B cell (primary cell): ENCODE measurements around the gene VANGL2. TPM values are rescaled to one million over a fixed set of nuclear protein-coding genes. Genes with fewer than 3 reads are reported as not detected.

Experiments
- ATAC-seq: fragments of 200-7000 bp; cut with Tn5 transposase; one replicate; pipeline ENCODE4 v1.10.0; 2021; ENCODE audit warnings: low read depth, mild to moderate bottlenecking, moderate number of reproducible peaks, moderate library complexity
- CTCF ChIA-PET: fragments of 350-600 bp; sonication (Branson Sonifier 250); formaldehyde crosslinking; loops from one replicate; lab custom pipeline; 2021; ENCODE audit warnings: antibody characterized with exemption, inconsistent platforms; lab: Charles Lee
- POLR2A ChIA-PET: fragments of 350-600 bp; sonication (Branson Sonifier 250); formaldehyde crosslinking; loops from one replicate; lab custom pipeline; 2021; ENCODE audit warnings: antibody characterized with exemption; lab: Charles Lee
- DNase-seq: peaks from one replicate; pipeline ENCODE4 v3.0.0; 2013
- H2AFZ ChIP-seq: 2 replicates; pipeline ENCODE4 v1.6.1; 2012; ENCODE audit warnings: mild to moderate bottlenecking, low read depth, low read length; ENCODE audit not compliant: insufficient read depth, poor library complexity, severe bottlenecking
- H3K27ac ChIP-seq, 2 donors: 1 replicate in 1 of 2; 2 replicates in 1 of 2; pipeline ENCODE4 v1.5.1; 2012 to 2013; ENCODE audit warnings: low read length in 2 of 2, mild to moderate bottlenecking in 2 of 2, moderate library complexity in 1 of 2
- H3K27me3 ChIP-seq, 4 experiments: fragments of 200-600 bp in 1 of 4; sonication (generic) in 1 of 4; replicated peaks in 1 of 4; 1 replicate in 2 of 4; 2 replicates in 2 of 4; pipeline versions ENCODE4 v1.6.1 to v1.7.0; 2013 to 2016; ENCODE audit warnings: low read length in 3 of 4, mild to moderate bottlenecking in 2 of 4, mixed read lengths in 1 of 4, moderate library complexity in 1 of 4; ENCODE audit not compliant: insufficient read depth in 4 of 4, control insufficient read depth in 3 of 4; ENCODE audit errors: control extremely low read depth in 1 of 4
- H3K36me3 ChIP-seq, 2 experiments: replicated peaks in 1 of 2; 1 replicate in 1 of 2; 2 replicates in 1 of 2; pipeline versions ENCODE4 v1.6.1 to v1.7.1; 2013; ENCODE audit warnings: low read length in 1 of 2; ENCODE audit not compliant: insufficient read depth in 2 of 2, control insufficient read depth in 1 of 2; ENCODE audit errors: control extremely low read depth in 1 of 2, extremely low read depth in 1 of 2
- H3K4me1 ChIP-seq, 2 donors: fragments of 200-600 bp in 1 of 2; sonication (generic) in 1 of 2; 1 replicate in 1 of 2; 2 replicates in 1 of 2; pipeline versions ENCODE4 v1.5.1 to v1.6.1; 2013 to 2017; ENCODE audit warnings: low read length in 2 of 2; ENCODE audit not compliant: control insufficient read depth in 2 of 2, insufficient read depth in 2 of 2
- H3K4me2 ChIP-seq: replicated peaks from 2 replicates; pipeline ENCODE3; 2012; ENCODE audit warnings: mild to moderate bottlenecking, low read depth, low read length; ENCODE audit not compliant: poor library complexity, severe bottlenecking
- H3K4me3 ChIP-seq, 5 experiments: fragments of 200-600 bp in 1 of 5; sonication (generic) in 1 of 5; 1 replicate in 3 of 5; 2 replicates in 2 of 5; pipeline versions ENCODE4 v1.5.1 to v1.7.0; 2011 to 2016; ENCODE audit warnings: low read length in 4 of 5, mild to moderate bottlenecking in 4 of 5, low read depth in 2 of 5, control low read depth in 1 of 5, moderate library complexity in 1 of 5; ENCODE audit not compliant: insufficient read depth in 1 of 5; ENCODE audit errors: control extremely low read depth in 1 of 5, extremely low read depth in 1 of 5
- H3K79me2 ChIP-seq: fragments of 200-600 bp; sonication (generic); one replicate; pipeline ENCODE4 v1.6.0; 2016; ENCODE audit warnings: low read length; ENCODE audit not compliant: control insufficient read depth, insufficient read depth
- H3K9ac ChIP-seq: fragments of 200-600 bp; sonication (generic); 2 replicates; pipeline ENCODE4 v1.6.1; 2017; ENCODE audit warnings: mild to moderate bottlenecking, low read length, moderate library complexity
- H3K9me3 ChIP-seq, 3 donors: one replicate each; pipeline versions ENCODE4 v1.6.1 to v1.7.1; 2013; ENCODE audit warnings: low read length in 2 of 3; ENCODE audit not compliant: control insufficient read depth in 2 of 3, insufficient read depth in 1 of 3; ENCODE audit errors: control extremely low read depth in 1 of 3
- H4K20me1 ChIP-seq: 2 replicates; pipeline ENCODE4 v1.6.0; 2012; ENCODE audit warnings: mild to moderate bottlenecking, low read length; ENCODE audit not compliant: insufficient read depth, control insufficient read depth, poor library complexity, severe bottlenecking
- H3K27ac Mint-ChIP-seq: one replicate; pipeline ENCODE4 v1.8.0; 2021; ENCODE audit warnings: mixed read lengths
- H3K27me3 Mint-ChIP-seq: one replicate; pipeline ENCODE4 v1.8.0; 2021; ENCODE audit warnings: mixed read lengths
- H3K4me1 Mint-ChIP-seq: one replicate; pipeline ENCODE4 v1.8.0; 2021; ENCODE audit warnings: mixed read lengths
- H3K4me3 Mint-ChIP-seq: one replicate; pipeline ENCODE4 v1.8.0; 2021; ENCODE audit warnings: mixed read lengths
- H3K9me3 Mint-ChIP-seq: one replicate; pipeline ENCODE4 v1.8.0; 2022; ENCODE audit warnings: mixed read lengths; ENCODE audit not compliant: insufficient read depth
- CTCF ChIP-seq: fragments of 200-600 bp; IDR thresholded peaks from one replicate; pipeline ENCODE4 v1.8.0; 2022; ENCODE audit warnings: antibody characterized with exemption, mild to moderate bottlenecking
- EZH2 ChIP-seq: IDR thresholded peaks from 2 replicates; pipeline ENCODE4 v1.6.1; 2012; ENCODE audit warnings: borderline replicate concordance, low read depth, mild to moderate bottlenecking, moderate library complexity, low read length; ENCODE audit not compliant: insufficient read depth, poor library complexity, severe bottlenecking
- WGBS: methylation state at CpG from one replicate; pipeline ENCODE4 v1.1.5; 2013; ENCODE audit warnings: missing lambda C conversion rate; ENCODE audit not compliant: insufficient coverage; 5-methylcytosine and 5-hydroxymethylcytosine counted together
- intact Hi-C: fragments of 100-400 bp; cut with micrococcal nuclease; formaldehyde crosslinking; loops from one replicate; pipeline ENCODE4 v1.10.0; 2022
- polyA plus RNA-seq: library from polyadenylated mRNA; depleted of rRNA; stranded (reverse); fragments of >200 nt; gene quantifications from 2 replicates; pipeline ENCODE4 v1.2.3, GENCODE V29; 2012
- total RNA-seq, 2 donors: library from RNA; stranded (reverse); fragments of 120-200 nt in 1 of 2; gene quantifications; 1 replicate in 1 of 2; 2 replicates in 1 of 2; pipeline versions ENCODE4 v1.2.3 to v1.2.4, GENCODE V29; 2013 to 2022

VANGL2 gene
- total and polyA plus RNA-seq, 2 donors (not counting 1 experiment from before 2014, with no cell fraction given), result 0.48 to 14.4 TPM

DNA sequence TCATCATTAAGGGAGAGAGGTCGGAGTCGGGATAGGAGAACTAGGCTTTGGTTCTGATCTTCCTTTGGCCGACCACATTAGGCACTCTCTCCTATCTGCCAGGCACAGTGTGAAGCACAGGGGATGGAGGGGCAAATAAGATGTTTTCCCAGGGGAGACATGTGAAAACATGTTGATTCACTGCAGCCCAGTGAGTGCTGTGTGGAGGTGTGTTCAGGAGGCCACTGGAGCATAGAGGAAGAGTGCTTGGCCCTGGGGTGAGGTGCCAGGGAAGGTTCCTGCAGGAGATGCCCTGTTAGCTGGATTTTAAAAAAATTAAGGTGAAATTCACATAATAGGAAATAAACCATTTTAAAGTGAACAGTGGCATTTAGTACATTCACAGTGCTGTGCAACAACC lies 3.7 kb downstream of the VANGL2 start:
- 100% methylated on average over 2 of the region's 3 CpGs for WGBS
- Mint-ChIP-seq H3K4me3 (no peak overlapping the region), H3K27ac (peak overlapping the region; percentile 56), H3K9me3 (no peaks in the 10 kb centered on the region), H3K4me1 (peaks cover 39% of the 10 kb centered on the region), H3K27me3 (no peaks in the 10 kb centered on the region)
- no peak for DNase-seq
- POLR2A ChIA-PET, result no interaction called here
- peak; percentile 64 for ATAC-seq
- no peak for TF ChIP-seq EZH2
- TF ChIP-seq CTCF, result no peak
- Histone ChIP-seq H3K4me2 (no peak overlapping the region), H2AFZ (no peak overlapping the region), H3K9ac (no peak overlapping the region), H3K4me1 (peaks cover 12 to 14% of the 10 kb centered on the region in 2 donors), H3K9me3 (no peaks in the 10 kb centered on the region), H3K27ac (no peak overlapping the region), H3K36me3 (no peaks in the 10 kb centered on the region), H3K79me2 (no peaks in the 10 kb centered on the region), H3K27me3 (peaks cover 0 to 13% (median 3%) of the 10 kb centered on the region in 4 experiments), H4K20me1 (no peaks in the 10 kb centered on the region), H3K4me3 (no peak overlapping the region)
- intact Hi-C loops, result no loop called here
- CTCF ChIA-PET, result no interaction called here

- TF ChIP-seq CTCF (no peak), EZH2 (no peak)
- Histone ChIP-seq H3K9me3 (no peaks in the 10 kb centered on the region), H3K27me3 (peaks cover 0 to 8% (median 3%) of the 10 kb centered on the region in 4 experiments), H3K4me3 (no peak overlapping the region), H3K36me3 (no peaks in the 10 kb centered on the region), H3K79me2 (no peaks in the 10 kb centered on the region), H3K9ac (no peak overlapping the region), H2AFZ (no peak overlapping the region), H3K27ac (no peak overlapping the region), H3K4me2 (no peak overlapping the region), H3K4me1 (peaks cover 8 to 9% of the 10 kb centered on the region in 2 donors), H4K20me1 (no peaks in the 10 kb centered on the region)
- no peaks in the 10 kb centered on the region for H3K27me3 Mint-ChIP-seq
- intact Hi-C loops, result no loop called here
- H3K27ac Mint-ChIP-seq, result no peak overlapping the region
- ATAC-seq (no peak), DNase-seq (no peak)
- 100% methylated on average over 2 of the region's 2 CpGs for WGBS
- ChIA-PET POLR2A (no interaction called here), CTCF (interaction anchor here (1.7 kb wide), 1 partner anchor 202 kb away, joined by 4 read pairs; no protein-coding TSS in a partner anchor)
- peaks cover 38% of the 10 kb centered on the region for H3K4me1 Mint-ChIP-seq
- H3K4me3 Mint-ChIP-seq, result no peak overlapping the region
- H3K9me3 Mint-ChIP-seq, result no peaks in the 10 kb centered on the region
Observed at GRCh38 chr1:160405331-160405877, 5.0 kb downstream of the VANGL2 start.
